ENCODE data around the gene BCL2. TPM values are rescaled to one million over a fixed set of nuclear protein-coding genes. Genes with fewer than 3 reads are reported as not detected.

The BCL2 gene
- total RNA-seq, 4 donors from 2014 or later = 25.2 to 39.0 (median 36.1) TPM

DNA sequence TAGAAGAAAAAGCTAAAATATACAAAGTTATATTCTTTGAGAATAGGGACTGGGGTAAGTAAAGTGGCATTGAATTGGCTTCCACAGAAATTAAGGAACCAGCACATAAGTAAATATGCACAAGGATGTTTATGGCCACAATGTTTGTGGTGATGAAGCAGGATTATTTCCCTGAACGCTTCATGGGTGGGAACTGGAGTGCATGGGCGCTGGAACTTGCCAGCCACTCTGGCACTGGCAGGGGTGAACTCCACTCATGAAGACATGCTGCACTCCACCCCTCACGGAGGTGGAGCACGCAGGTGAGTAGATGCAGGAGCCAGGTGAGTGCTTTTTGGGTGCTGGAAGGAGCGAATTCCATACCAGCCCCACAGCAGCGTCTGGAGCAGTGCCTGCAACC is 94.1 kb downstream of the BCL2 start:
- Histone ChIP-seq H3K36me3 (no peaks in the 10 kb centered on the region), H3K27ac (replicated peaks in 1 of 4) (no peak overlapping the region), H3K4me1 (peaks cover 0 to 17% (median 11%) of the 10 kb centered on the region in 4 donors), H3K9me3 (peaks cover 0 to 3% (median 0%) of the 10 kb centered on the region in 4 donors), H3K4me3 (no peak overlapping the region), H3K27me3 (no peaks in the 10 kb centered on the region)
- no peak for DNase-seq (ENCODE audit: extremely low spot score)
- TF ChIP-seq POLR2AphosphoS5 (IDR thresholded peaks at IDR 0.05) (no peak), POLR2A (IDR thresholded peaks at IDR 0.05; ENCODE audit: low read depth) (no peak), EP300 (IDR thresholded peaks at IDR 0.05) (no peak), CTCF (IDR thresholded peaks at IDR 0.05) (no peak)
- intact Hi-C loops (cut with DNase I) = no loop called here
- WGBS = 86% methylated on average over 6 of the region's 6 CpGs

DNA sequence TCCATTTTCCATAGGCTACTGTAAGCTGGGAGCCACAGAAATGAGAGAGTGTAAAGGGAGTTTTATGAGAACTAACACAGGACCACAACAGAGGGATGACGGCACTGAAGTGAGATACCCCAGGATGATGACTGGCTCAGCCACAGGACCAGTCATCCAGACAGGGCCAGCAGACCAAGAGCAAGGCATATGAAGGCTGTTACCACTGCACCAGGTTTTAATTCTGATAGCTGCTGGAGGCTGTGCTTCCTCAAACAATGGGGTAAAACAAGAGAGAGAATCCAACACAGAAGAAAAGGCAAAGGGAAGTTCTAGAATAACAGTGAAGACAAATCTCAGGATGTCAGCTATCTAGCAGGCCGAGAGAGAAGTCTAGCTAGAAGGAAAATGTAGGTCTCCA is 94.9 kb downstream of the BCL2 start:
- intact Hi-C loops (cut with DNase I) = no loop called here
- no peaks in the 10 kb centered on the region for H3K27me3 ChIP-seq
- peaks cover 0 to 9% (median 4%) of the 10 kb centered on the region in 4 donors for H3K4me1 ChIP-seq
- no peak overlapping the region for H3K4me3 ChIP-seq
- peaks cover 0 to 3% (median 0%) of the 10 kb centered on the region in 4 donors for H3K9me3 ChIP-seq
- 88% methylated on average over 2 of the region's 2 CpGs for WGBS
- no peak overlapping the region for H3K27ac ChIP-seq (replicated peaks in 1 of 4)
- TF ChIP-seq EP300 (IDR thresholded peaks at IDR 0.05) (no peak), POLR2A (IDR thresholded peaks at IDR 0.05; ENCODE audit: low read depth) (no peak), CTCF (IDR thresholded peaks at IDR 0.05) (no peak), POLR2AphosphoS5 (IDR thresholded peaks at IDR 0.05) (no peak)
- no peak for DNase-seq (ENCODE audit: extremely low spot score)
- H3K36me3 ChIP-seq = no peaks in the 10 kb centered on the region

- intact Hi-C loops (cut with DNase I) = no loop called here
- Histone ChIP-seq H3K4me1 (peaks cover 0 to 6% (median 0%) of the 10 kb centered on the region in 4 donors), H3K27ac (replicated peaks in 1 of 4) (no peak overlapping the region), H3K27me3 (no peaks in the 10 kb centered on the region), H3K9me3 (peaks cover 0 to 3% (median 0%) of the 10 kb centered on the region in 4 donors), H3K36me3 (no peaks in the 10 kb centered on the region), H3K4me3 (no peak overlapping the region)
- no peak for DNase-seq (ENCODE audit: extremely low spot score)
- TF ChIP-seq EP300 (IDR thresholded peaks at IDR 0.05) (no peak), CTCF (IDR thresholded peaks at IDR 0.05) (no peak), POLR2AphosphoS5 (IDR thresholded peaks at IDR 0.05) (no peak), POLR2A (IDR thresholded peaks at IDR 0.05; ENCODE audit: low read depth) (no peak)
- 76% methylated on average over 2 of the region's 2 CpGs for whole genome bisulfite sequencing
Observed at GRCh38 chr18:63223837-63224236, 95.7 kb downstream of the BCL2 start.

GRCh38 chr18:63220903-63221302 is 98.7 kb downstream of the BCL2 start:
- 77% methylated on average over 2 of the region's 2 CpGs for WGBS

More at GRCh38 chr18:63220903-63221302, 98.7 kb downstream of the BCL2 start:
- intact Hi-C loops (cut with DNase I) = no loop called here
- DNase-seq (ENCODE audit: extremely low spot score) = no peak
- H3K36me3 ChIP-seq = no peaks in the 10 kb centered on the region
- H3K27me3 ChIP-seq = no peaks in the 10 kb centered on the region
- no peak overlapping the region for H3K4me3 ChIP-seq
- TF ChIP-seq EP300 (IDR thresholded peaks at IDR 0.05) (no peak), POLR2AphosphoS5 (IDR thresholded peaks at IDR 0.05) (no peak), CTCF (IDR thresholded peaks at IDR 0.05) (no peak), POLR2A (IDR thresholded peaks at IDR 0.05; ENCODE audit: low read depth) (no peak)
- H3K4me1 ChIP-seq = peaks cover 0 to 18% (median 9%) of the 10 kb centered on the region in 4 donors
- peaks cover 0 to 1% (median 0%) of the 10 kb centered on the region in 4 donors for H3K9me3 ChIP-seq
- H3K27ac ChIP-seq (replicated peaks in 1 of 4) = no peak overlapping the region
